IPS-11a (cell line): ENCODE measurements around the gene DAZAP2.

Source experiments
- H3K4me3 ChIP-seq: one replicate; pipeline ENCODE4 v1.5.1; 2013; ENCODE audit warnings: low read depth, low read length, control low read depth

DAZAP2 gene

GRCh38 chr12:51238510-51239334 lies at the start of gene DAZAP2:
TSS of gene DAZAP2 (plus strand) at chr12:51238826. CDS start at chr12:51238908, 82 bp downstream.
- peak within 1 kb of the TSS; percentile 100 for H3K4me3 ChIP-seq

GRCh38 chr12:51189790-51190355 lies 48.8 kb upstream of the DAZAP2 start:
- H3K4me3 ChIP-seq = no peak overlapping the region

GRCh38 chr12:51190820-51191219 lies 47.8 kb upstream of the DAZAP2 start:
- no peak overlapping the region for H3K4me3 ChIP-seq

GRCh38 chr12:51191516-51192283 lies 46.9 kb upstream of the DAZAP2 start:
- H3K4me3 ChIP-seq = no peak overlapping the region

- H3K4me3 ChIP-seq = no peak overlapping the region
These were observed 46.3 kb upstream of the DAZAP2 start for GRCh38 chr12:51192284-51192671.

GRCh38 chr12:51195841-51196240 lies 42.8 kb upstream of the DAZAP2 start:
- H3K4me3 ChIP-seq = no peak overlapping the region

- no peak overlapping the region for H3K4me3 ChIP-seq
These were observed 42.1 kb upstream of the DAZAP2 start for GRCh38 chr12:51196547-51196946.

GRCh38 chr12:51197736-51198567 lies 40.7 kb upstream of the DAZAP2 start:
- no peak overlapping the region for H3K4me3 ChIP-seq

- no peak overlapping the region for H3K4me3 ChIP-seq
These were observed 39.9 kb upstream of the DAZAP2 start for GRCh38 chr12:51198568-51199365.

- H3K4me3 ChIP-seq = no peak overlapping the region
These were observed 39.2 kb upstream of the DAZAP2 start for GRCh38 chr12:51199366-51199945.

- no peak overlapping the region for H3K4me3 ChIP-seq
These were observed 38.5 kb upstream of the DAZAP2 start for GRCh38 chr12:51200156-51200555.

- H3K4me3 ChIP-seq = no peak overlapping the region
These were observed 37.8 kb upstream of the DAZAP2 start for GRCh38 chr12:51200806-51201205.

- no peak overlapping the region for H3K4me3 ChIP-seq
These were observed 35.9 kb upstream of the DAZAP2 start for GRCh38 chr12:51202718-51203117.

GRCh38 chr12:51205350-51205749 lies 33.3 kb upstream of the DAZAP2 start:
- H3K4me3 ChIP-seq = no peak overlapping the region

GRCh38 chr12:51208016-51208660 lies 30.5 kb upstream of the DAZAP2 start:
- H3K4me3 ChIP-seq = no peak overlapping the region

GRCh38 chr12:51209259-51209658 lies 29.4 kb upstream of the DAZAP2 start:
- no peak overlapping the region for H3K4me3 ChIP-seq

- no peak overlapping the region for H3K4me3 ChIP-seq
These were observed 27.8 kb upstream of the DAZAP2 start for GRCh38 chr12:51210690-51211395.

GRCh38 chr12:51214895-51215294 lies 23.7 kb upstream of the DAZAP2 start:
- H3K4me3 ChIP-seq = no peak overlapping the region

GRCh38 chr12:51216642-51217041 lies 22.0 kb upstream of the DAZAP2 start:
- peak overlapping the region; percentile 61 for H3K4me3 ChIP-seq
